ENCODE data around the gene PATL2.
A peak's percentile ranks its signal among the peaks of the same experiment; 100 is the strongest.
"Not testable (repeated sequence)": the region's sequence is repeated elsewhere in the genome, so short reads cannot be mapped to it uniquely, and the experiment has no call there.

PATL2 gene

DNA sequence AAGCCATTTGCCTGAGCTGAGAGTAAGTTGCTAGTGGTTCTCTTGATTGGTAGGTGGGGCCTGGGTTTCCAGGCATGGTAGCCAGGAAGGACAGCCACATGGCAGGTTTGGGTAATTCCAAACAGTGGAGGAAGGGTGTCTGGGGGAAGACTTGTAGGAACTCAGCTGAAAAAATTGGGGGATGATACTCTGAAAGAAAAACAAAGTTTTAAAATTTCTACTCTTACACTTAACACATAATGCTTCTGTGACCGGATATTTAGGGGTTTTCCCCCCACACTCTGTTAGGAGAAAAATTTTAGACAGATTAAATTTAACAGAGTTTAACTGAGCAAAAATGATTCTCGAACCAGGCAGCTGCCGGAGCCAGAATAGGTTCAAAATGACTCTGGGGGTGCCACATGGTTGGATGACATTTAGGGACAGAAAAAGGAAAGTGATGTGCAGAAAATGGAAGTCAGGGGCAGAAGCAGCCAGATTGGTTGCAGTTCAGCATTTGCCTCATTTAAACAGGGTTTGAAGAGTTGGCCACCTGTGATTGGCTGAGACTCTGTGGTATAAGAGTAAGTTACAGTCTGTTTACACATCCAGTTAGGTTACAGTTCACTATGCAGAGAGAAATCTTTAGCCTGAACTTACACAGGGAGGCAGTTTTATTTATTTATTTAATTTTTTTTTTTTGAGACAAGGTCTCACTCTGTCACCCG, 8.3 kb upstream of the PATL2 start:
- DNase-seq = peak; percentile 45

DNA sequence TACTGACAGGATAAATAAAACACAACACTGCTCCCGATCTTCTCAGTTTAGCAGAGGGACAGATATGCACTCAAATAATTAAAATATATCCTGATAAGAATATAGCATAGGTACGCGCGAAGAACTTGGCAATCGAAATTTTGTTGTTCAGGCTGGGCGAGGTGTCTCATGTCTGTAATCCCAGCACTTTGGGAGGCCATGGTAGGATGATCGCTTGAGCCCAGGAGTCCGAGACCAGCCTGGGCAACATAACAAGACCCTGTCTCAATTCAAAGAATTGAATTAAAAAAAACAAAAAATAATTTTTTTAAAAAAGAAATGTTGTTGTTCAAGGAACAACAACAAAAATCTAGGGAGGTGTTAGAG, 7.8 kb upstream of the PATL2 start:
- DNase-seq = no peak

DNA sequence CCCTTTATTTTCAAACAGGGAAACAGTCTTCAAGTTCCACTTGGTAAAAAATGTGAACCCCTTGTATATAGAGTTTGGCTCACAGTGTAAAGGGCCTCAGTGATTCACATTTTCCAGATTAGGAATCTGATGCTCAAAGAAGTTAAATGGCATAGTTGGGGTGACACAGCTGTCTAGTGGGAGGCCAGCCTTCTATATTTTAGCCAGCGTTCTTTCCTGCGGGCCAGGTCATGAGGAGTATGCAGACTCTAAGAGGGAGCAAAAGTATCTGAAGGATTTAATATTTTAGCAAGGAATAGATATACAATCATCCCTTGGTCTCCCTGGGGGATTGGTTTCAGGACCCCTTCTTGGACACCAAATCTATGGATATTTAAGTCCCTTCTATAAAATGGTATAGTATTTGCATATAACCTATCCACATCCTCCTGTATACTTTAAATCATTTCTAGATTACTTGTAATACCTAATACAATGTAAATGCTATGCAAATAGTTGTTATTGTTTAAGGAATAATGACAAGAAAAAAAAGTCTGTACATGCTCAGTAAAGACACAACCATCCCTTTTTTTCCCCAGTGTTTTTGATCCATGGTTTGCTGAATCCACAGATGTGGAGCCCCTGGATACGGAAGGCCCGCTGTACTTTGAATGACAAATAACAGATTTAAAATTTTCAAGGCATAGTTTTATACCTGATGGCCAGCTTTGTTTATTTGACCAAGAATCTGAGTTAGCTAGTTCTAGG, 7.2 kb upstream of the PATL2 start:
- DNase-seq = no peak

DNA sequence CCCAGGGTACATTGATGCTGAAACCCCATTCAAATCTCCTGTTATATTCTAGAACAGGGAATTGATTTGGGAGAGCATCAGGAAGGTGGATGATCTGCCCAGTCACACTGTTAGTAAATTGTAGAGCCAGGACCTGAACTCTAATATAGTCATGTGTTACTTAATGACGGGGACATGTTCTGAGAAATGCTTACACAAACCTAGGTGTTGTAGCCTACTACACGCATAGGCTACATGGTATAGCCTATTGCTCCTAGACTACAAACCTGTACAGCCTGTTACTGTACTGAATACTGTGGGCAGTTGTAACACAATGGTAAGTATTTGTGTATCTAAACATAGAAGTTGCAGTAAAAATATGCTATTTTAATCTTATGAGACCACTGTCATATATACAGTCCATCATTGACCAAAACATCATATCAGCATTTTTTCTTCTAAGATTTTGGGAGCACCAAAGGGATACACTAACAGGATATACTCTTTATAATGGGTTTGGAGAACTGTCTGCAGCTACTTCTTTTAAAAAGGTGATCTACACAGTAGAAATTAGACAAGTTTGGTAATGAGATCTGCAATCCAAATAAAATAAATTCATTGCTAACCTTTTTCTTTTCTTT, 6.0 kb upstream of the PATL2 start:
- no peak for DNase-seq

DNA sequence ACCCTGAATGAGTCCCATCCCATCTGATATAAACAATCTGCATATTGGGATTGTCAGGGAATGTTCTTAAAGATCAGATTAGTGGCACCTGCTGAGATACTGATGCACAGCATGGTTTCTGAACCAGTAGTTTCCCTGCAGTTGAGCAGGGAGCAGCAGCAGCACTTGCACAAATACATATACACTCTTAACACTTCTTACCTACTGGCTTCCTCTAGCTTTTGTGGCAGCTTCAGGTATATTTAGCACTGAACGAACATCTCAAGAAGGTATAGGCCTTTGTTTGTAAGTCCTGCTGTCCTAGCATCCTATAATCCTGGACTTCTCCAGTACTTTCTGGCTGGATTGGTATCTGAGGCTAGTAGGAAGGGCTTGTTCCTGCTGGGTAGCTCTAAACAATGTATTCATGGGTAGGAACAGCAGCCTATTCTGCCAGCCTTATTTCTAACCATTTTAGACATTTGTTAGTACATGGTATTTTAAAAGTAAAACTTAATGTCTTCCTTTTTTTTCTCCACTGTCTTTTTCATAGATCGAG, 4.7 kb upstream of the PATL2 start:
- DNase-seq = no peak

DNA sequence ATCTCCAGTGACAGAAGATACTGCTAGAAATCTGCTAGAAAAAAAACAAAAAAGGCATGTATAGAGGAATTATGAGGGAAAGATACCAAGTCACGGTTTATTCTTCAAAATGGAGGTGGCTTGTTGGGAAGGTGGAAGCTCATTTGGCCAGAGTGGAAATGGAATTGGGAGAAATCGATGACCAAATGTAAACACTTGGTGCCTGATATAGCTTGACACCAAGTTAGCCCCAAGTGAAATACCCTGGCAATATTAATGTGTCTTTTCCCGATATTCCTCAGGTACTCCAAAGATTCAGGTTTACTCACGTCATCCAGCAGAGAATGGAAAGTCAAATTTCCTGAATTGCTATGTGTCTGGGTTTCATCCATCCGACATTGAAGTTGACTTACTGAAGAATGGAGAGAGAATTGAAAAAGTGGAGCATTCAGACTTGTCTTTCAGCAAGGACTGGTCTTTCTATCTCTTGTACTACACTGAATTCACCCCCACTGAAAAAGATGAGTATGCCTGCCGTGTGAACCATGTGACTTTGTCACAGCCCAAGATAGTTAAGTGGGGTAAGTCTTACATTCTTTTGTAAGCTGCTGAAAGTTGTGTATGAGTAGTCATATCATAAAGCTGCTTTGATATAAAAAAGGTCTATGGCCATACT, 4.1 kb upstream of the PATL2 start:
- no peak for DNase-seq

DNA sequence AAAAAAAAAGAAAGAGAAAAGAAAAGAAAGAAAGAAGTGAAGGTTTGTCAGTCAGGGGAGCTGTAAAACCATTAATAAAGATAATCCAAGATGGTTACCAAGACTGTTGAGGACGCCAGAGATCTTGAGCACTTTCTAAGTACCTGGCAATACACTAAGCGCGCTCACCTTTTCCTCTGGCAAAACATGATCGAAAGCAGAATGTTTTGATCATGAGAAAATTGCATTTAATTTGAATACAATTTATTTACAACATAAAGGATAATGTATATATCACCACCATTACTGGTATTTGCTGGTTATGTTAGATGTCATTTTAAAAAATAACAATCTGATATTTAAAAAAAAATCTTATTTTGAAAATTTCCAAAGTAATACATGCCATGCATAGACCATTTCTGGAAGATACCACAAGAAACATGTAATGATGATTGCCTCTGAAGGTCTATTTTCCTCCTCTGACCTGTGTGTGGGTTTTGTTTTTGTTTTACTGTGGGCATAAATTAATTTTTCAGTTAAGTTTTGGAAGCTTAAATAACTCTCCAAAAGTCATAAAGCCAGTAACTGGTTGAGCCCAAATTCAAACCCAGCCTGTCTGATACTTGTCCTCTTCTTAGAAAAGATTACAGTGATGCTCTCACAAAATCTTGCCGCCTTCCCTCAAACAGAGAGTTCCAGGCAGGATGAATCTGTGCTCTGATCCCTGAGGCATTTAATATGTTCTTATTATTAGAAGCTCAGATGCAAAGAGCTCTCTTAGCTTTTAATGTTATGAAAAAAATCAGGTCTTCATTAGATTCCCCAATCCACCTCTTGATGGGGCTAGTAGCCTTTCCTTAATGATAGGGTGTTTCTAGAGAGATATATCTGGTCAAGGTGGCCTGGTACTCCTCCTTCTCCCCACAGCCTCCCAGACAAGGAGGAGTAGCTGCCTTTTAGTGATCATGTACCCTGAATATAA, 2.2 kb upstream of the PATL2 start:
- no peak for DNase-seq

DNA sequence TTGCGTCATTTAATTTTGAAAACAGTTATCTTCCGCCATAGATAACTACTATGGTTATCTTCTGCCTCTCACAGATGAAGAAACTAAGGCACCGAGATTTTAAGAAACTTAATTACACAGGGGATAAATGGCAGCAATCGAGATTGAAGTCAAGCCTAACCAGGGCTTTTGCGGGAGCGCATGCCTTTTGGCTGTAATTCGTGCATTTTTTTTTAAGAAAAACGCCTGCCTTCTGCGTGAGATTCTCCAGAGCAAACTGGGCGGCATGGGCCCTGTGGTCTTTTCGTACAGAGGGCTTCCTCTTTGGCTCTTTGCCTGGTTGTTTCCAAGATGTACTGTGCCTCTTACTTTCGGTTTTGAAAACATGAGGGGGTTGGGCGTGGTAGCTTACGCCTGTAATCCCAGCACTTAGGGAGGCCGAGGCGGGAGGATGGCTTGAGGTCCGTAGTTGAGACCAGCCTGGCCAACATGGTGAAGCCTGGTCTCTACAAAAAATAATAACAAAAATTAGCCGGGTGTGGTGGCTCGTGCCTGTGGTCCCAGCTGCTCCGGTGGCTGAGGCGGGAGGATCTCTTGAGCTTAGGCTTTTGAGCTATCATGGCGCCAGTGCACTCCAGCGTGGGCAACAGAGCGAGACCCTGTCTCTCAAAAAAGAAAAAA, 1.4 kb upstream of the PATL2 start:
- peak; percentile 48 for DNase-seq

DNA sequence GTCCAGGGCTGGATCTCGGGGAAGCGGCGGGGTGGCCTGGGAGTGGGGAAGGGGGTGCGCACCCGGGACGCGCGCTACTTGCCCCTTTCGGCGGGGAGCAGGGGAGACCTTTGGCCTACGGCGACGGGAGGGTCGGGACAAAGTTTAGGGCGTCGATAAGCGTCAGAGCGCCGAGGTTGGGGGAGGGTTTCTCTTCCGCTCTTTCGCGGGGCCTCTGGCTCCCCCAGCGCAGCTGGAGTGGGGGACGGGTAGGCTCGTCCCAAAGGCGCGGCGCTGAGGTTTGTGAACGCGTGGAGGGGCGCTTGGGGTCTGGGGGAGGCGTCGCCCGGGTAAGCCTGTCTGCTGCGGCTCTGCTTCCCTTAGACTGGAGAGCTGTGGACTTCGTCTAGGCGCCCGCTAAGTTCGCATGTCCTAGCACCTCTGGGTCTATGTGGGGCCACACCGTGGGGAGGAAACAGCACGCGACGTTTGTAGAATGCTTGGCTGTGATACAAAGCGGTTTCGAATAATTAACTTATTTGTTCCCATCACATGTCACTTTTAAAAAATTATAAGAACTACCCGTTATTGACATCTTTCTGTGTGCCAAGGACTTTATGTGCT, 721 bp upstream of the PATL2 start:
- DNase-seq = peak; percentile 59

DNA sequence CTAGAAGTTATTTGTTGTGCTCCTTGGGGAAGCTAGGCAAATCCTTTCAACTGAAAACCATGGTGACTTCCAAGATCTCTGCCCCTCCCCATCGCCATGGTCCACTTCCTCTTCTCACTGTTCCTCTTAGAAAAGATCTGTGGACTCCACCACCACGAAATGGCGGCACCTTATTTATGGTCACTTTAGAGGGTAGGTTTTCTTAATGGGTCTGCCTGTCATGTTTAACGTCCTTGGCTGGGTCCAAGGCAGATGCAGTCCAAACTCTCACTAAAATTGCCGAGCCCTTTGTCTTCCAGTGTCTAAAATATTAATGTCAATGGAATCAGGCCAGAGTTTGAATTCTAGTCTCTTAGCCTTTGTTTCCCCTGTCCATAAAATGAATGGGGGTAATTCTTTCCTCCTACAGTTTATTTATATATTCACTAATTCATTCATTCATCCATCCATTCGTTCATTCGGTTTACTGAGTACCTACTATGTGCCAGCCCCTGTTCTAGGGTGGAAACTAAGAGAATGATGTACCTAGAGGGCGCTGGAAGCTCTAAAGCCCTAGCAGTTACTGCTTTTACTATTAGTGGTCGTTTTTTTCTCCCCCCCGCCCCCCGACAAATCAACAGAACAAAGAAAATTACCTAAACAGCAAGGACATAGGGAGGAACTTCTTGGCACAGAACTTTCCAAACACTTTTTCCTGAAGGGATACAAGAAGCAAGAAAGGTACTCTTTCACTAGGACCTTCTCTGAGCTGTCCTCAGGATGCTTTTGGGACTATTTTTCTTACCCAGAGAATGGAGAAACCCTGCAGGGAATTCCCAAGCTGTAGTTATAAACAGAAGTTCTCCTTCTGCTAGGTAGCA, 657 bp downstream of the PATL2 start:
- DNase-seq = no peak

DNA sequence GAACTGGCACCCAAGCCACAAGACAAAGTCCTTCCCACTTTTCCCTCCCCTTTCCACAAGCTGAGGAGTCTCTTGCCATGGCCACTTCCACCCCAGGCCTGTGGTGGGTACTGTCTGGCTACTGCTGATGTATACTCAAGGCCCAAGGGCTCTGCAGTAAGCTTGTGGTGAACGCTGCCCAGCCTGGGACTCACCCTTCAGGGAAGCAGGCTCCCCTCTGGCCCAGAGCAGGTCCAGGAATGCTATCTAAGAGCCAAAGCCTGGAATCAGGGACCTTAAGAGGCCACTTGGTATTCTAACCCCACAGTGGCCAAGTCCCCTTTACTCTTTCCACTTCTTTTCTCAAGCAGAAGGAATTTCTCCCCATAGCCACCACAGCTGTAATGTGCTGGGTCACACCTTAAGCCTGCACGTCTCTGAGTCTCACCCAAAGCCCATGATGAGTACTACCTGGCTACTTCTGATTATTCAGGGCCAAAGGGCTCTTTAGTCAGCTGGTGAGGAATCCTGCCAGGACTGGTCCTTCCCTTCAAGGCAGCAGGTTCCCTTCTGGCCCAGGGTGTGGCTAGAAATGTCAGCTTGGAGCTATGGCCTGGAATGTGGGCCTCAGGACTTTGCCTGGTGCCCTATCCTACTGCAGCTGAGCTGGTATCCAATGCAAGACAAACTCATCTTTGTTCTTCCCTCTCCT, 4.0 kb downstream of the PATL2 start:
- no peak for DNase-seq

DNA sequence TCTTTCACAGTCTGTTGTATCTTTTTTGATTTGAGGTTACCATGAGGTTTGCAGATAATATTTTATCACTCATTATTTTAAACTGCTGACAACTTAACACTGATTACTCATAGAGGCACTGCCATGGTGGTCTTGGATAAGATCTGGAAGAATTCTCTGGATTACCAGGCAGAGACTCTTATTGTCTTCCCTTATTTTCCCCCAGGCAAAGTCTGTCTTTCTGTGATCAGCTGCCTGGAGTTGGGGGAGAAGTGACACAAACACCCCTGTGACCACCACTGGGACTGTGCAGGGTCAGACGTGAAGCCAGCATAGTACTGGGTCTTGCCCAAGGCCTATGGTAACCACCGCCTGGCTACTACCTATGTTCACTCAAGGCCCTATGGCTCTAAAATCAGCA, 4.7 kb downstream of the PATL2 start:
- no peak for DNase-seq

DNA sequence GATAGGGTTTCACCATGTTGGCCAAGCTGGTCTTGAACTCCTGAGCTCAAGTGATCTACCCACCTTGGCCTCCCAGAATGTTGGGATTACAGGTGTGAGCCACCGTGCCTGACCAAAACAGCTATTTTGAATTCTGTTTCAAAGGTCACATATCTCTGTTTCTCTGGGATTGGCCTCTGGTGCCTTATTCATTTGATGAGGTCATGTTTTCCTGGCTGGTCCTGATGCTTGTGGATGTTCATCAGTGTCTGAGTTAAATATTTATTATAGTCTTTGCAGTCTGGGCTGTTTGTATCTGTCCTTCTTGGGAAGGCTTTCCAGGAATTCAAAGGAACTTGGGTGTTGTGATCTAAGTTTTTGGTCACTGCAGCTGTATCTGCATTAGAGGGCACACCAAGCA, 5.1 kb downstream of the PATL2 start:
- DNase-seq = no peak

DNA sequence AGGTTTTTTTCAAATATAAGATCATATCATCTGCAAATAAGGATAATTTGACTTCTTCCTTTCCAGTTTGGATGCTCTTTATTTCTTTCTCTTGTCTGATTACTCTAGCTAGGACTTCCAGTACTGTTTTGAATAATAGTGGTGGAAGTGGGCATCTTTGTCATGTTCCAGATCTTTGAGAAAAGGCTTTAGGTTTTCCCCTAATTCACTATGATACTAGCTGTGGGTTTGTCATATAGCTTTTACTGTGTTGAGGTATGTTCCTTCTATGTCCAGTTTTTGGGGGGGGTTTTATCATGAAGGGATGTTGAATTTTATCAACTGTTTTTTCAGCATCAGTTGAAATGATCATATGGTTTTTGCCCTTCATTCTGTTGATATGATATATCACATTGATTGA, 10.4 kb downstream of the PATL2 start:
- DNase-seq = not testable (repeated sequence)

DNA sequence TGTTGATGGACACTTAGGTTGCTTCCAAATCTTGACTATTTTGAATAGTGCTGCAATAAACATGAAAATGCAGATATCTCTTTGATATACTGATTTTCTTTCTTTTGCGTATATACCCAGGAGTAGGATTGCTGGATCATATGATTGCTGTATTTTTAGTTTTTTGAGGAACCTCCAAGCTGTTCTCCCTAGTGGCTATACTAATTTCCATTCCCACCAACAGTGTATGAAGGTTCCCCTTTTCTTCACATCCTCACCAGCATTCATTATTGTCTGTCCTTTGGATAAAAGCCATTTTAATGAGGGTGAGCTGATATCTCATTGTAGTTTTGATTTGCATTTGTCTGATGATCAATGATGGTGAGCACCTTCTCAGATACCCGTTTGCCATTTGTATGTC, 12.5 kb downstream of the PATL2 start:
- no peak for DNase-seq

DNA sequence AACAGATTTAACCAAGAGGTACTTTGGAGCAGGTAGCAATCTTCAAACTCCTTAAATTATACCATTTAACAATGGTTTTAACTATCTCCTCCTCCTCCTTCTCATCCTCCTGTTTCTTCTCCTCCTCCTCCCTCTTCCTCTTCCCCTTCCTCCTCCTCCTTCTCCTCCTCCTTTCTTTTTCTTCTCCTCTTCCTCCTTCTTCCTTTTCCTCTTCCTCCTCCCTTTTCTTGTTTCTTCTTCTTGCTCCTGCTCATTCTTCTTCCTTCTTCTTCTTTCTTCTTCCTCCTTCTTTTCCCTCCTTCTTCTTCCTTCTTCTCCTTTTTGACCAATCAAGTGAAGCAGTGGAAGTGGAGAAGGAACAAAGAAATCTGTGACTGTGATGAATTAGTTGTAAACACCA, 14.1 kb downstream of the PATL2 start:
- DNase-seq = no peak

DNA sequence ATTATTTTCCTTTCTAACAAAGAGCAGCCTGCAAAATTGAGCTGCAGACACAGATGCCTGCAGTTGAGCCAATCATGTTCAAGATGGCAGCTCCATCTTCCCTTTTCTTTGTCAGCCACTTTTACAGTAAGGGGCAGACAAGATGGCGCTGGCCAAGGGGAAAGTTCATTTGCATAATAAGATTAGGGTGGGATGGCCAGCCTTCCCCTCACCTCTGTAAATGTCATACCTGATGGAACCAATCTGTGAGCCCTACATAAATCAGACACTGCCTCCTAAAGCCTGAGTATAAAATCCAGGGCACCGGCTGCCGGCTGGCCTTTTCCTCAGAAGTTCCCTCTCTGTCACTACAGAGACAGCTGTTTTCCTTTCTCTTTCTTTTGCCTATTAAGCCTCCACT, 15.8 kb downstream of the PATL2 start:
- DNase-seq = no peak

DNA sequence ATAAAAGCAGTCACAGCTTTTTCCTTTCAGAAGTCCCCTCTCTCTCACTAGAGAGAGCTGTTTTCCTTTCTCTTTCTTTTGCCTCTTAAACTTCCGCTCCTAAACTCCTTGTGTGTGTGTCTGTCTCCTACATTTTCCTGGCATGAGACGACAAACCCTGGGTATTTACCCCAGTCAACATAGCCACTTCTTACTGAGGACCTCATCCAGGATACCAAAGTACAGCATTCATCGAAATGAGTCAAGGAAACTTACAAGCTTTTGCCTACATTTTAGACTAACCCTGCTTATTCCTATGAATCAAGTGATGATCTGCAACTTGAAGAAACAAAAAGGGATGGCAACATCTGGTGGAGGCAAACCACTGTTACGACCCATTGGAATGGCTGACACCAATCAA, 16.7 kb downstream of the PATL2 start:
- DNase-seq = no peak

DNA sequence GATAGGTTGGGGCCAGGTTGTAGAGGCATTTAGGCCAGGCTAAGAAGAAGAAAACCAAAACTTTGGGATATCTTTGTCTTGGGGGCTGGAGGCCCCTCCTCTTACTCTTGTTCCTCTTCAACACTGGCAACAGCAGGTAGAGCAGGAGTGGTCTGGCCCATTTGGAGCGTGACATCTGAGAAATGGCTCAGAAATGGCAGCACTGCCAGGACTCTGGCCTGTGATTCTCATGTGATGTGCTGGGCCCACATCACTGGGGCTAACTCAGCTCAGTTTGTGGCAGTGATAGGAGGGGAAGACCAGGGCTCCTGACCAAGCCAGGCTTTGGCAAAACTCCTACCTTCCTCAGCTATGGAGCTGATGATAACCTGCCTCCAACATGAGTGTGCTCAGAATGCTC, 18.5 kb downstream of the PATL2 start:
- DNase-seq = no peak

DNA sequence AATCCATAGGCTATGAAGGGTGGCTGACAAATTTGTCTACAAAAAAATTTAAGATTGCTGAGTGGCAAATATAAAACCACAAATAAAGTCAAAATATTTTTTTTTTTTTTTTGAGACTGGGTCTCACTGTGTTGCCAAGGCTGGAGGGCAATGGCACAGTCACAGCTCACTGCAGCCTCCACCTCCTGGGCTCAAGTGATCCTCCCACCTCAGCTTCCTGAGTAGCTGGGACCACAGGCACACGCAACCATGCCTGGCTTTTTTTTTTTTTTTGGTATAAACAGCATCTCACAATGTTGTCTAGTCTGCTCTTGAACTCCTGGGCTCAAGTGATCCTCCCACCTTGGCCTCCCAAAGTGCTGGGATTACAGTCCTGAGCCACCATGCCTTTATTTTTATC, 20.9 kb downstream of the PATL2 start:
- DNase-seq = not testable (repeated sequence)
